Neural cell (in vitro differentiated cells): ENCODE results near the gene EPHA2.

Source experiments
- CTCF ChIP-seq: fragments of 450-650 bp; IDR thresholded peaks from 2 replicates; pipeline ENCODE4 v1.5.1; 2014; ENCODE audit warnings: antibody characterized with exemption, mild to moderate bottlenecking, moderate library complexity; ENCODE audit not compliant: poor library complexity, severe bottlenecking
- EZH2 ChIP-seq: fragments of 200-600, 300-800 bp; shearing (Covaris generic), sonication (generic); IDR thresholded peaks from 2 replicates; pipeline ENCODE4 v1.6.1; 2014; ENCODE audit warnings: antibody characterized with exemption, low read length, borderline replicate concordance, mild to moderate bottlenecking; ENCODE audit not compliant: insufficient read depth, poor library complexity, severe bottlenecking
- POLR2AphosphoS5 ChIP-seq: IDR thresholded peaks from 2 replicates; pipeline ENCODE4 v1.6.1; 2012
- RAD21 ChIP-seq: fragments of 450-650 bp; conservative IDR thresholded peaks from 2 replicates; pipeline ENCODE4 v1.6.1; 2014; ENCODE audit warnings: antibody characterized with exemption, mild to moderate bottlenecking, moderate library complexity

DNA sequence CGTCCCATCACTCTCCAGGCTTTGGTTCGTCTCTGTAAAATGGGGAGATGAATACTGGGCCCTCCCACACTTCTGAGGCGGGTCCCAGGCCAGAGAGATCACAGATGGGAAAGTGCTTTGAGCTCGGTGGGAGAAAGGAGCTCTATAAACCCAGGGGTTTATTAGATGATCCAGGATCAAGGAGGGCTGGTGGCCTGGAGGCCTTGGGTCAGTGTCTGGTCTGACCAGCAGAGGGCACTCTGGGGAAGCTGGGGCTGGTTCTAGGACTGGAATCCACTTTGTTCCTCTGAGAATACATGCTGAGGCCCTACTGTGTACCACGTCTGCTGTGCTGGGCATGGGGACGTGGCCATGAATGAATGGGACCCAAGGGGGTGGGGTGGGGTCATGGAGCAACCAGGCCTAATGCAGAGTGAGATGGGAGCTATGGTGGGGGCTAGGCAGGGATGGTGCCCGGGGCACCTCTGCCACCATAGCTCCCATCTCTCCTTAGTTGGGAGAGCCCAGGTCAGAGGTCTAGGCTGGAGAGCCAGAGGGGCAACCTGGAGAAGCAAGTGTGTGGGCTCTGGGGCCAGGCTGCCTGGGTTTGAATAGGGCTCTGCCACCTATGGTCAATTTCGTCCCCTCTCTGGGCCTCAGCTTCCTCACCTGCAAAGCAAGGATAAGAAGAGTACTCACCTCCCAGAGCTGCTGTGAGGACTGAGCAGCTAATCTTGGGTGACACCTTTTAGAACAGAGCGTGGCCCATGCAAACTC, 73.4 kb downstream of the EPHA2 start:
- TF ChIP-seq CTCF (no peak), EZH2 (no peak), POLR2AphosphoS5 (no peak), RAD21 (no peak)
